ENCODE measurements around the gene TPTE.
"Not testable (repeated sequence)": the region's sequence is repeated elsewhere in the genome, so short reads cannot be mapped to it uniquely, and the experiment has no call there.

DNA sequence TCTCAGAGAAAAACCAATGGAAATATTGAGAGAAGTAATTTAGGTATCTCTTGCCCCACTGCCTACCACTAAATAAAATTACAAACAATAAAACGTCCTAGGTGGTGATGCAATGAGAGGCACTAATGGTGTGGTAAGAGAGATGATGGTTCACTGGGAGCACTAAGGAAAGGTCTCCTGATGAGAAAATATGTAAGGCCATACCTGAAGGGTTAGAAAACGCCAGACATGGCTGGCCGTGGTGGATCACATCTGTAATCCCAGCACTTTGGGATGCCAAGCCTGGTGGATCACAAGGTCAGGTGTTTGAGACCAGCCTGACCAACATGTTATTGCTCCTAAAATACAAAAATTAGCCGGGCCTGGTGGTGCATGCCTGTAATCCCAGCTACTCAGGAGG lies 41.5 kb upstream of the TPTE start:
- TF ChIP-seq CTCF (conservative IDR thresholded peaks at IDR 0.05 in 1 of 2, IDR thresholded peaks at IDR 0.05 in 1 of 2; ENCODE audit: low read depth in 1 of 2, low read length in 2 of 2); EZH2 (IDR thresholded peaks at IDR 0.05; ENCODE audit: low read length, missing control alignments): not testable (repeated sequence)

Data from fibroblast of lung (primary cell).